ENCODE data around the gene ROBO1. TPM values are rescaled to one million over a fixed set of nuclear protein-coding genes. Genes with fewer than 3 reads are reported as not detected.
"Not testable (repeated sequence)": the region's sequence is repeated elsewhere in the genome, so short reads cannot be mapped to it uniquely, and the experiment has no call there.

The ROBO1 gene
- total and polyA plus RNA-seq, 12 donors: 6.4 to 144 (median 43.9) TPM

- Histone ChIP-seq H3K4me3 (no peak overlapping the region), H3K27me3 (no peaks in the 10 kb centered on the region), H3K36me3 (replicated peaks in 1 of 2) (no peaks in the 10 kb centered on the region), H3K4me1 (replicated peaks in 1 of 2) (peaks cover 5 to 10% of the 10 kb centered on the region in 2 donors), H3K9me3 (replicated peaks in 1 of 3) (peaks cover 0 to 6% (median 0%) of the 10 kb centered on the region in 3 donors), H3K27ac (no peak overlapping the region)
- 53 to 64% (median 58%) methylated on average over 3 of the region's 3 CpGs for WGBS, 4 donors
- intact Hi-C loops (cut with DNase I): no loop called here
- no peak for DNase-seq
- no peak for TF ChIP-seq POLR2A (IDR thresholded peaks at IDR 0.05)
- TF ChIP-seq CTCF (IDR thresholded peaks at IDR 0.05): no peak
Observed at GRCh38 chr3:78754066-78754743, 1013.6 kb downstream of the ROBO1 start.

- H3K9me3 ChIP-seq (replicated peaks in 1 of 3): peaks cover 0 to 6% (median 0%) of the 10 kb centered on the region in 3 donors
- H3K4me3 ChIP-seq: no peak overlapping the region
- H3K4me1 ChIP-seq (replicated peaks in 1 of 2): peaks cover 5 to 18% of the 10 kb centered on the region in 2 donors
- 60 to 94% (median 89%) methylated on average over 1 of the region's 1 CpG for WGBS, 4 donors
- H3K27me3 ChIP-seq: no peaks in the 10 kb centered on the region
- TF ChIP-seq POLR2A (IDR thresholded peaks at IDR 0.05) (no peak), CTCF (IDR thresholded peaks at IDR 0.05) (no peak)
- DNase-seq: no peak
- intact Hi-C loops (cut with DNase I): no loop called here
- H3K27ac ChIP-seq: no peak overlapping the region
- no peaks in the 10 kb centered on the region for H3K36me3 ChIP-seq (replicated peaks in 1 of 2)
Observed at GRCh38 chr3:78751266-78751665, 1016.5 kb downstream of the ROBO1 start.

GRCh38 chr3:78750291-78750690, 1017.5 kb downstream of the ROBO1 start:
- WGBS, 4 donors: 94 to 99% (median 96%) methylated on average over 3 of the region's 3 CpGs
- H3K36me3 ChIP-seq (replicated peaks in 1 of 2); DNase-seq; intact Hi-C loops (cut with DNase I); H3K27me3 ChIP-seq; H3K9me3 ChIP-seq (replicated peaks in 1 of 3); H3K4me3 ChIP-seq; H3K27ac ChIP-seq: not testable (repeated sequence)
- peaks cover 5 to 18% of the 10 kb centered on the region in 2 donors for H3K4me1 ChIP-seq (replicated peaks in 1 of 2)

- no peaks in the 10 kb centered on the region for H3K27me3 ChIP-seq
- peaks cover 0 to 14% of the 10 kb centered on the region in 2 donors for H3K4me1 ChIP-seq (replicated peaks in 1 of 2)
- H3K27ac ChIP-seq: no peak overlapping the region
- TF ChIP-seq CTCF (IDR thresholded peaks at IDR 0.05): no peak
- TF ChIP-seq POLR2A (IDR thresholded peaks at IDR 0.05): no peak
- H3K4me3 ChIP-seq: no peak overlapping the region
- no peaks in the 10 kb centered on the region for H3K36me3 ChIP-seq (replicated peaks in 1 of 2)
- peaks cover 0 to 6% (median 0%) of the 10 kb centered on the region in 3 donors for H3K9me3 ChIP-seq (replicated peaks in 1 of 3)
- intact Hi-C loops (cut with DNase I): no loop called here
- DNase-seq: no peak
Observed at GRCh38 chr3:78749056-78749455, 1018.7 kb downstream of the ROBO1 start.

- intact Hi-C loops (cut with DNase I): no loop called here
- Histone ChIP-seq H3K36me3 (replicated peaks in 1 of 2) (no peaks in the 10 kb centered on the region), H3K9me3 (replicated peaks in 1 of 3) (peaks cover 0 to 6% (median 0%) of the 10 kb centered on the region in 3 donors), H3K27me3 (no peaks in the 10 kb centered on the region), H3K4me1 (replicated peaks in 1 of 2) (peaks cover 0 to 10% of the 10 kb centered on the region in 2 donors), H3K27ac (no peak overlapping the region), H3K4me3 (no peak overlapping the region)
- 94 to 98% (median 94%) methylated on average over 5 of the region's 5 CpGs for WGBS, 4 donors
- no peak for TF ChIP-seq CTCF (IDR thresholded peaks at IDR 0.05)
- TF ChIP-seq POLR2A (IDR thresholded peaks at IDR 0.05): no peak
- DNase-seq: no peak
Observed at GRCh38 chr3:78745847-78746246, 1022.0 kb downstream of the ROBO1 start.
